ENCODE results near the gene RANBP3L.

DNA sequence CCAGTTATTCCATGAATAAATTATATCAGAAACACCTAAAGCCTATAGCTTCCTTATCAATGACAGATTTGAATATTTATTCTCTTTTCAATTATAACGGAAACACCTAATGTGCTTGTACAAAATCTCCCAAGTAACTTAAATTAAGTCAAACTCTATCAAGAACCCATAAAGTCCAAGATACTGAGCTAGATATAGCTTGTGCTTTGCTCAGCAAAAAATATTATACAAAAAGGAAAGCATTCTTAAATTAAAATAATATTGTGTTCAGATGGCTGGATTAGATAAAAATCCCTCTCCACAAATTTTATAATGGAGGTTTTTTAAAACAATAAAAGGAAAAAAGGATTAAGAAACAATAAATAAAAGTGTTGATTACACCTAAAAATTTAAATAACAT is 83.7 kb downstream of the RANBP3L start:
- TF ChIP-seq, protein P1, sequence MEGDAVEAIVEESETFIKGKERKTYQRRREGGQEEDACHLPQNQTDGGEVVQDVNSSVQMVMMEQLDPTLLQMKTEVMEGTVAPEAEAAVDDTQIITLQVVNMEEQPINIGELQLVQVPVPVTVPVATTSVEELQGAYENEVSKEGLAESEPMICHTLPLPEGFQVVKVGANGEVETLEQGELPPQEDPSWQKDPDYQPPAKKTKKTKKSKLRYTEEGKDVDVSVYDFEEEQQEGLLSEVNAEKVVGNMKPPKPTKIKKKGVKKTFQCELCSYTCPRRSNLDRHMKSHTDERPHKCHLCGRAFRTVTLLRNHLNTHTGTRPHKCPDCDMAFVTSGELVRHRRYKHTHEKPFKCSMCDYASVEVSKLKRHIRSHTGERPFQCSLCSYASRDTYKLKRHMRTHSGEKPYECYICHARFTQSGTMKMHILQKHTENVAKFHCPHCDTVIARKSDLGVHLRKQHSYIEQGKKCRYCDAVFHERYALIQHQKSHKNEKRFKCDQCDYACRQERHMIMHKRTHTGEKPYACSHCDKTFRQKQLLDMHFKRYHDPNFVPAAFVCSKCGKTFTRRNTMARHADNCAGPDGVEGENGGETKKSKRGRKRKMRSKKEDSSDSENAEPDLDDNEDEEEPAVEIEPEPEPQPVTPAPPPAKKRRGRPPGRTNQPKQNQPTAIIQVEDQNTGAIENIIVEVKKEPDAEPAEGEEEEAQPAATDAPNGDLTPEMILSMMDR (IDR thresholded peaks at IDR 0.05) = no peak
- TF ChIP-seq, protein P2, sequence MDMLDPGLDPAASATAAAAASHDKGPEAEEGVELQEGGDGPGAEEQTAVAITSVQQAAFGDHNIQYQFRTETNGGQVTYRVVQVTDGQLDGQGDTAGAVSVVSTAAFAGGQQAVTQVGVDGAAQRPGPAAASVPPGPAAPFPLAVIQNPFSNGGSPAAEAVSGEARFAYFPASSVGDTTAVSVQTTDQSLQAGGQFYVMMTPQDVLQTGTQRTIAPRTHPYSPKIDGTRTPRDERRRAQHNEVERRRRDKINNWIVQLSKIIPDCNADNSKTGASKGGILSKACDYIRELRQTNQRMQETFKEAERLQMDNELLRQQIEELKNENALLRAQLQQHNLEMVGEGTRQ (IDR thresholded peaks at IDR 0.05) = no peak
- TF ChIP-seq CBX8 (IDR thresholded peaks at IDR 0.05) = no peak

All from A549 (cell line).